A549 (cell line): ENCODE measurements around the gene BATF. TPM values are rescaled to one million over a fixed set of nuclear protein-coding genes. Genes with fewer than 3 reads are reported as not detected.

Experiments
- ATAC-seq, 2 experiments: fragments of 200-7000 bp in 1 of 2; fragments of >200 bp in 1 of 2; cut with Nextera tagmentation in 1 of 2; cut with Tn5 transposase in 1 of 2; 3 replicates each; pipeline versions ENCODE4 v1.8.0 to v1.9.1; 2018 to 2020; ENCODE audit warnings: mild to moderate bottlenecking in 1 of 2, moderate library complexity in 1 of 2
- CTCF ChIA-PET: fragments of 300-600 bp; sonication (Branson Sonifier 250); formaldehyde crosslinking; extraction: SDS; loops from one replicate; lab custom pipeline; 2021; ENCODE audit warnings: antibody characterized with exemption, inconsistent platforms; lab: Yijun Ruan, JAX
- POLR2A ChIA-PET: fragments of 350-600 bp; formaldehyde crosslinking; extraction: SDS; loops from one replicate; lab custom pipeline; 2021; ENCODE audit warnings: antibody characterized with exemption, inconsistent platforms; lab: Yijun Ruan, JAX
- DNase-seq, 2 experiments: peaks; one replicate each; pipeline versions ENCODE4 v3.0.0 to v3.0.0-alpha.2; 2011 to 2016; ENCODE audit warnings: low read depth in 1 of 2, low spot score in 1 of 2
- FAIRE-seq: peaks from 2 replicates; lab custom pipeline; 2011; peaks lifted over from hg19 to GRCh38; lab: Jason Lieb, UNC
- H3K27ac ChIP-seq, 2 experiments: fragments of >200 bp; sonication (Bioruptor Twin); formaldehyde crosslinking; 3 replicates each; pipeline ENCODE4 v1.5.1; 2016 to 2017
- H3K4me1 ChIP-seq: fragments of >200 bp; sonication (Bioruptor Twin); formaldehyde crosslinking; 3 replicates; pipeline ENCODE4 v1.6.1; 2016
- H3K4me2 ChIP-seq: fragments of >200 bp; sonication (Bioruptor Twin); formaldehyde crosslinking; 3 replicates; pipeline ENCODE4 v1.6.1; 2016
- H3K4me3 ChIP-seq: fragments of >200 bp; sonication (Bioruptor Twin); formaldehyde crosslinking; 3 replicates; pipeline ENCODE4 v1.5.1; 2016
- H3K9me3 ChIP-seq: fragments of >200 bp; sonication (Bioruptor Twin); formaldehyde crosslinking; 3 replicates; pipeline ENCODE4 v1.6.1; 2016
- BHLHE40 ChIP-seq: IDR thresholded peaks from 2 replicates; pipeline ENCODE4 v1.6.1; 2012; ENCODE audit warnings: low read depth, low read length, inconsistent platforms
- EHF ChIP-seq: fragments of 250-450 bp; sonication (Bioruptor Pico); IDR thresholded peaks from 2 replicates; pipeline ENCODE4 v1.5.0; 2020; ENCODE audit warnings: mild to moderate bottlenecking
- FOSB ChIP-seq: fragments of 250-450 bp; sonication (Bioruptor Pico); IDR thresholded peaks from 2 replicates; pipeline ENCODE4 v1.5.0; 2020; ENCODE audit warnings: mild to moderate bottlenecking, moderate library complexity
- FOXS1 ChIP-seq: fragments of 250-450 bp; sonication (Bioruptor Pico); IDR thresholded peaks from 2 replicates; pipeline ENCODE4 v1.5.0; 2020; ENCODE audit warnings: mild to moderate bottlenecking, moderate library complexity
- HES2 ChIP-seq: fragments of >200 bp; sonication (Bioruptor Twin); formaldehyde crosslinking; IDR thresholded peaks from 2 replicates; pipeline ENCODE4 v1.6.1; 2016
- HMGXB4 ChIP-seq: fragments of 250-450 bp; sonication (Bioruptor Pico); IDR thresholded peaks from 2 replicates; pipeline ENCODE4 v1.5.0; 2021; ENCODE audit warnings: mild to moderate bottlenecking, moderate library complexity, borderline replicate concordance
- HOXA7 ChIP-seq: fragments of 250-450 bp; sonication (Bioruptor Pico); IDR thresholded peaks from 2 replicates; pipeline ENCODE4 v1.5.0; 2020; ENCODE audit warnings: mild to moderate bottlenecking, moderate library complexity
- HOXB5 ChIP-seq: fragments of 250-450 bp; sonication (Bioruptor Pico); IDR thresholded peaks from 2 replicates; pipeline ENCODE4 v1.5.0; 2020; ENCODE audit warnings: mild to moderate bottlenecking, moderate library complexity
- JUN ChIP-seq, 2 experiments: fragments of >200 bp; sonication (Bioruptor Twin); formaldehyde crosslinking; IDR thresholded peaks; 2 replicates in 1 of 2; 3 replicates in 1 of 2; pipeline ENCODE4 v1.6.1; 2016 to 2017
- JUNB ChIP-seq: fragments of >200 bp; sonication (Bioruptor Twin); formaldehyde crosslinking; IDR thresholded peaks from 2 replicates; pipeline ENCODE4 v1.6.1; 2016
- KDM5A ChIP-seq: fragments of 200-600 bp; sonication (generic); IDR thresholded peaks from 2 replicates; pipeline ENCODE4 v1.6.1; 2016; ENCODE audit warnings: antibody characterized with exemption, mild to moderate bottlenecking
- MAFK ChIP-seq: fragments of 450-650 bp; IDR thresholded peaks from 2 replicates; pipeline ENCODE4 v1.6.1; 2014; ENCODE audit not compliant: partially characterized antibody
- MYC ChIP-seq: IDR thresholded peaks from 2 replicates; pipeline ENCODE4 v1.6.1; 2012; ENCODE audit warnings: mild to moderate bottlenecking, inconsistent platforms, low read length, improper control_type of control experiment, borderline replicate concordance
- NR3C1 ChIP-seq: fragments of >200 bp; sonication (Bioruptor Twin); formaldehyde crosslinking; IDR thresholded peaks from 3 replicates; pipeline ENCODE4 v1.6.1; 2017
- PHF8 ChIP-seq: fragments of 200-600 bp; sonication (generic); IDR thresholded peaks from 2 replicates; pipeline ENCODE4 v1.6.1; 2016; ENCODE audit warnings: low read depth, mild to moderate bottlenecking, antibody characterized with exemption, moderate library complexity, borderline replicate concordance
- POLR2AphosphoS2 ChIP-seq: conservative IDR thresholded peaks from 2 replicates; pipeline ENCODE4 v1.6.1; 2012; ENCODE audit warnings: low read length, improper control_type of control experiment, inconsistent platforms
- RFX5 ChIP-seq: fragments of 450-650 bp; IDR thresholded peaks from 2 replicates; pipeline ENCODE4 v1.7.1; 2014; ENCODE audit warnings: antibody characterized with exemption, mild to moderate bottlenecking, moderate library complexity
- RNF2 ChIP-seq: fragments of 200-600 bp; sonication (generic); IDR thresholded peaks from 2 replicates; pipeline ENCODE4 v1.6.1; 2016; ENCODE audit warnings: low read depth, mild to moderate bottlenecking, antibody characterized with exemption, moderate library complexity, borderline replicate concordance
- TP53 ChIP-seq: fragments of 250-450 bp; sonication (Bioruptor Pico); IDR thresholded peaks from 2 replicates; pipeline ENCODE4 v1.5.0; 2021; ENCODE audit warnings: mild to moderate bottlenecking, moderate library complexity
- ZC3H11A ChIP-seq: fragments of 450-650 bp; IDR thresholded peaks from 2 replicates; pipeline ENCODE4 v1.6.1; 2014; ENCODE audit warnings: antibody characterized with exemption, mild to moderate bottlenecking
- WGBS: methylation state at CpG from one replicate; pipeline ENCODE4 v1.1.6; 2017; ENCODE audit errors: missing lambda C conversion rate; 5-methylcytosine and 5-hydroxymethylcytosine counted together
- polyA plus RNA-seq, 4 experiments: library from polyadenylated mRNA; depleted of rRNA in 3 of 4; stranded (reverse); fragments of >200 nt; fragmentation: RNase III in 1 of 4; extraction: RNeasy Plus Mini Kit Qiagen cat#74134 plus additional on column Dnase treatment in 1 of 4; gene quantifications; 2 replicates in 3 of 4; 3 replicates in 1 of 4; pipeline ENCODE4 v1.2.3, GENCODE V29; 2011 to 2017
- TF ChIP-seq, protein P1 (sequence below): fragments of 250-450 bp; sonication (Bioruptor Pico); IDR thresholded peaks from 2 replicates; pipeline ENCODE4 v1.5.0; 2020; ENCODE audit warnings: low read depth, mild to moderate bottlenecking, moderate library complexity
- TF ChIP-seq, protein P2 (sequence below): fragments of 200-600 bp; sonication (generic); IDR thresholded peaks from 2 replicates; pipeline ENCODE4 v1.6.1; 2016; ENCODE audit warnings: antibody characterized with exemption, mild to moderate bottlenecking, moderate library complexity
- TF ChIP-seq, protein P3 (sequence below): IDR thresholded peaks from 2 replicates; pipeline ENCODE4 v1.6.1; 2012; ENCODE audit warnings: low read depth, borderline replicate concordance

BATF gene
- polyA plus RNA-seq, 2 of the 4 experiments (the other 2 are of a cell fraction) = not detected

DNA sequence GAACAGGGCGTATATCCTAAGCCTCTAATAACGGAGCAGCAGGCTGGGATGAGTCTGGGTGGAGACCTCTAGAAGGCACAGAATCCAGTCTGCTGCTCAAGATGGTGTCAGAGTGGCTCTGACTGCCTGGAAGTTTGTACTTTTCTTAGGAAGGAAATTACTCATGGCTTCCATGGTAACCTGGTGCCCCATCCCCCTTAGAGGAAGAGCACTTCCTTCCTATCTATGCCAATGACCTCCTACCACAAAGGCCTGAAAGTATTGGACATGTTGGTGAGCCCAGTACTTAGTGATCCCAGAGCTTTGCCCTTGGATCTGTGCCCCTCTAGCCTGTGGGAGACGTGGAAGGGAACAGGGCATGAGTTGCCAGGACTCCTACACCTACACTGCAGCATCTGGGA is 1.5 kb downstream of the BATF start:
- ChIA-PET POLR2A (no interaction called here), CTCF (interaction anchor here (0.7 to 3.4 kb wide), 7 partner anchors 9 to 37 kb away, joined by 3 to 18 read pairs (median 6); no protein-coding TSS in a partner anchor)
- TF ChIP-seq, protein P1, sequence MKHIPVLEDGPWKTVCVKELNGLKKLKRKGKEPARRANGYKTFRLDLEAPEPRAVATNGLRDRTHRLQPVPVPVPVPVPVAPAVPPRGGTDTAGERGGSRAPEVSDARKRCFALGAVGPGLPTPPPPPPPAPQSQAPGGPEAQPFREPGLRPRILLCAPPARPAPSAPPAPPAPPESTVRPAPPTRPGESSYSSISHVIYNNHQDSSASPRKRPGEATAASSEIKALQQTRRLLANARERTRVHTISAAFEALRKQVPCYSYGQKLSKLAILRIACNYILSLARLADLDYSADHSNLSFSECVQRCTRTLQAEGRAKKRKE (CRISPR knock-in tag) = peak; percentile 85; the same call in 1 of the 2 replicates
- TF ChIP-seq PHF8 = no peak
- TF ChIP-seq HOXB5 (CRISPR knock-in tag) = 0 out of 2 replicates have a peak, but pooled peaks have one; percentile 32
- no peak for FAIRE-seq
- ATAC-seq = no peak
- no peak overlapping the region for H3K4me2 ChIP-seq
- DNase-seq = no peak
- no peak overlapping the region for H3K4me3 ChIP-seq
- 82% methylated on average over 3 of the region's 3 CpGs for WGBS
- no peaks in the 10 kb centered on the region for H3K9me3 ChIP-seq
- peaks cover 23% of the 10 kb centered on the region for H3K4me1 ChIP-seq
- H3K27ac ChIP-seq = peak overlapping the region; percentile 39 to 57; a peak in 5 of 6 replicates

DNA sequence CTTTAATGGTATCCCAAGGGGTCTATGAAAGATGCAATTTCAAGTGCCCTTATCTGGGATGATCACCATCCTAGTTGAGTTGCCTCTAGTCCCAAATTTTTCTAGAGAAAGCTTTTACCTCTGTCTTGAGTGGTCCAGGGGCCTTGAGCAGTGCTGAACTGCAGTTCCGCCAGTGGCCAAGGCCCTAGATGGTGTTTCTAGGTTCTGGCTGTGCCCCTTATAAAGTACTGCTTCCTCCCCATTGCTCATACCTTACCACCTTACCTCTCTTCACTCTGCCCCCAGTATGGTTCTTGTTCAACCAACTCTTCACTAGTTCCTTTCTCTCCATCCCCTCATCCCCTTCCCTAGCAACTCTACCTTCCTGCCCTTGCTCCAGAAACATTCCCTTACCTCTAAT is 3.7 kb downstream of the BATF start:
- TF ChIP-seq, protein P2, sequence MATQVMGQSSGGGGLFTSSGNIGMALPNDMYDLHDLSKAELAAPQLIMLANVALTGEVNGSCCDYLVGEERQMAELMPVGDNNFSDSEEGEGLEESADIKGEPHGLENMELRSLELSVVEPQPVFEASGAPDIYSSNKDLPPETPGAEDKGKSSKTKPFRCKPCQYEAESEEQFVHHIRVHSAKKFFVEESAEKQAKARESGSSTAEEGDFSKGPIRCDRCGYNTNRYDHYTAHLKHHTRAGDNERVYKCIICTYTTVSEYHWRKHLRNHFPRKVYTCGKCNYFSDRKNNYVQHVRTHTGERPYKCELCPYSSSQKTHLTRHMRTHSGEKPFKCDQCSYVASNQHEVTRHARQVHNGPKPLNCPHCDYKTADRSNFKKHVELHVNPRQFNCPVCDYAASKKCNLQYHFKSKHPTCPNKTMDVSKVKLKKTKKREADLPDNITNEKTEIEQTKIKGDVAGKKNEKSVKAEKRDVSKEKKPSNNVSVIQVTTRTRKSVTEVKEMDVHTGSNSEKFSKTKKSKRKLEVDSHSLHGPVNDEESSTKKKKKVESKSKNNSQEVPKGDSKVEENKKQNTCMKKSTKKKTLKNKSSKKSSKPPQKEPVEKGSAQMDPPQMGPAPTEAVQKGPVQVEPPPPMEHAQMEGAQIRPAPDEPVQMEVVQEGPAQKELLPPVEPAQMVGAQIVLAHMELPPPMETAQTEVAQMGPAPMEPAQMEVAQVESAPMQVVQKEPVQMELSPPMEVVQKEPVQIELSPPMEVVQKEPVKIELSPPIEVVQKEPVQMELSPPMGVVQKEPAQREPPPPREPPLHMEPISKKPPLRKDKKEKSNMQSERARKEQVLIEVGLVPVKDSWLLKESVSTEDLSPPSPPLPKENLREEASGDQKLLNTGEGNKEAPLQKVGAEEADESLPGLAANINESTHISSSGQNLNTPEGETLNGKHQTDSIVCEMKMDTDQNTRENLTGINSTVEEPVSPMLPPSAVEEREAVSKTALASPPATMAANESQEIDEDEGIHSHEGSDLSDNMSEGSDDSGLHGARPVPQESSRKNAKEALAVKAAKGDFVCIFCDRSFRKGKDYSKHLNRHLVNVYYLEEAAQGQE = no peak
- TF ChIP-seq HOXA7 (CRISPR knock-in tag) = no peak
- TF ChIP-seq TP53 (CRISPR knock-in tag) = no peak
- TF ChIP-seq KDM5A = no peak
- no peak for TF ChIP-seq JUN (IDR thresholded peaks at IDR 0.05)
- no peak for TF ChIP-seq FOXS1 (CRISPR knock-in tag)
- no peak for TF ChIP-seq MYC
- no peak for TF ChIP-seq RNF2
- no peak for TF ChIP-seq HMGXB4 (CRISPR knock-in tag)
- TF ChIP-seq EHF (CRISPR knock-in tag) = no peak
- TF ChIP-seq BHLHE40 = no peak
- TF ChIP-seq NR3C1 = no peak
- TF ChIP-seq HES2 = no peak
- TF ChIP-seq POLR2AphosphoS2 = no peak
- TF ChIP-seq MAFK = no peak
- TF ChIP-seq RFX5 = no peak
- TF ChIP-seq JUNB = no peak
- TF ChIP-seq, protein P3, sequence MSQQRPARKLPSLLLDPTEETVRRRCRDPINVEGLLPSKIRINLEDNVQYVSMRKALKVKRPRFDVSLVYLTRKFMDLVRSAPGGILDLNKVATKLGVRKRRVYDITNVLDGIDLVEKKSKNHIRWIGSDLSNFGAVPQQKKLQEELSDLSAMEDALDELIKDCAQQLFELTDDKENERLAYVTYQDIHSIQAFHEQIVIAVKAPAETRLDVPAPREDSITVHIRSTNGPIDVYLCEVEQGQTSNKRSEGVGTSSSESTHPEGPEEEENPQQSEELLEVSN = no peak
- TF ChIP-seq ZC3H11A = no peak
- no peak for TF ChIP-seq FOSB
- TF ChIP-seq, all 56 proteins: peak for 0
- H3K9me3 ChIP-seq = no peaks in the 10 kb centered on the region
- FAIRE-seq (no peak), ATAC-seq (0 out of 6 replicates have a peak, but pooled peaks of 1 of the 2 experiments have one; percentile 22), DNase-seq (no peak)
- WGBS = 94% methylated on average over 1 of the region's 1 CpG
- POLR2A ChIA-PET = no interaction called here
- no peak overlapping the region for H3K4me3 ChIP-seq
- CTCF ChIA-PET = interaction anchor here (0.8 to 6.5 kb wide), 5 partner anchors 18 to 218 kb away, joined by 3 to 50 read pairs (median 3); no protein-coding TSS in a partner anchor
- peaks cover 21% of the 10 kb centered on the region for H3K4me1 ChIP-seq
- no peak overlapping the region for H3K4me2 ChIP-seq
- H3K27ac ChIP-seq = peak overlapping the region; percentile 17 to 68; a peak in 4 of 6 replicates
